ENCODE measurements around the gene MT1G.

- TF ChIP-seq EP300 (IDR thresholded peaks at IDR 0.05) (no peak), CTCF (IDR thresholded peaks at IDR 0.05) (no peak), POLR2A (IDR thresholded peaks at IDR 0.05) (no peak), POLR2AphosphoS5 (IDR thresholded peaks at IDR 0.05) (no peak)
Observed at GRCh38 chr16:56625943-56626654, 41.8 kb downstream of the MT1G start.
